Gastroesophageal sphincter (tissue), 4 donors: Measurements from ENCODE around the gene IL18R1. TPM values are rescaled to one million over a fixed set of nuclear protein-coding genes. Genes with fewer than 3 reads are reported as not detected.

Experiments used
- ATAC-seq: fragments of 150-250 bp; one replicate; pipeline ENCODE4 v1.9.1; 2016; ENCODE audit warnings: mild to moderate bottlenecking, moderate library complexity
- H3K27ac ChIP-seq, 4 donors: fragments of 200-600 bp; sonication (generic) in 3 of 4; 1 replicate in 3 of 4; 2 replicates in 1 of 4; pipeline ENCODE4 v1.5.1; 2016 to 2019
- H3K27me3 ChIP-seq: fragments of 200-600 bp; sonication (generic); one replicate; pipeline ENCODE4 v1.5.1; 2019
- H3K36me3 ChIP-seq, 2 donors: fragments of 200-600 bp; sonication (generic); one replicate each; pipeline ENCODE4 v1.5.1; 2019; ENCODE audit warnings: control low read depth in 1 of 2
- H3K4me1 ChIP-seq, 3 donors: fragments of 200-600 bp; sonication (generic); 1 replicate in 2 of 3; 2 replicates in 1 of 3; pipeline ENCODE4 v1.5.1; 2016 to 2019; ENCODE audit warnings: control low read depth in 2 of 3
- H3K4me3 ChIP-seq, 2 donors: fragments of 200-600 bp; sonication (generic); one replicate each; pipeline ENCODE4 v1.5.1; 2019; ENCODE audit warnings: mild to moderate bottlenecking in 1 of 2, moderate library complexity in 1 of 2
- H3K9me3 ChIP-seq, 3 donors: fragments of 200-600 bp; sonication (generic); one replicate each; pipeline ENCODE4 v1.5.1; 2017 to 2019; ENCODE audit warnings: control low read depth in 2 of 3
- EP300 ChIP-seq: sonication (generic); formaldehyde crosslinking; IDR thresholded peaks from one replicate; pipeline ENCODE4 v1.6.1; 2017; ENCODE audit warnings: antibody characterized with exemption, mild to moderate bottlenecking
- POLR2A ChIP-seq, 2 donors: fragments of 450-650 bp; IDR thresholded peaks; one replicate each; pipeline ENCODE4 v1.6.1; 2017; ENCODE audit warnings: antibody characterized with exemption in 2 of 2, mild to moderate bottlenecking in 2 of 2, moderate library complexity in 1 of 2
- POLR2AphosphoS5 ChIP-seq: sonication (generic); formaldehyde crosslinking; IDR thresholded peaks from one replicate; pipeline ENCODE4 v1.6.1; 2017; ENCODE audit warnings: antibody characterized with exemption
- WGBS, 2 donors: methylation state at CpG; one replicate each; pipeline ENCODE4 v1.1.5; 2018; ENCODE audit warnings: low coverage in 1 of 2; 5-methylcytosine and 5-hydroxymethylcytosine counted together
- total RNA-seq, 4 donors: library from RNA; depleted of rRNA; stranded (reverse); fragments of >200 nt; gene quantifications; one replicate each; pipeline ENCODE4 v1.1.0, GENCODE V29; 2016
- TF ChIP-seq, protein P1 (sequence below), 4 experiments: fragments of 200-600 bp in 2 of 4; fragments of 450-650 bp in 2 of 4; sonication (generic) in 1 of 4; IDR thresholded peaks; one replicate each; pipeline ENCODE4 v1.5.1; 2017 to 2019; ENCODE audit warnings: antibody characterized with exemption in 4 of 4, mild to moderate bottlenecking in 2 of 4, moderate library complexity in 2 of 4

The IL18R1 gene
- total RNA-seq, 4 donors from 2014 or later, result 2.1 to 14.9 (median 5.0) TPM

DNA sequence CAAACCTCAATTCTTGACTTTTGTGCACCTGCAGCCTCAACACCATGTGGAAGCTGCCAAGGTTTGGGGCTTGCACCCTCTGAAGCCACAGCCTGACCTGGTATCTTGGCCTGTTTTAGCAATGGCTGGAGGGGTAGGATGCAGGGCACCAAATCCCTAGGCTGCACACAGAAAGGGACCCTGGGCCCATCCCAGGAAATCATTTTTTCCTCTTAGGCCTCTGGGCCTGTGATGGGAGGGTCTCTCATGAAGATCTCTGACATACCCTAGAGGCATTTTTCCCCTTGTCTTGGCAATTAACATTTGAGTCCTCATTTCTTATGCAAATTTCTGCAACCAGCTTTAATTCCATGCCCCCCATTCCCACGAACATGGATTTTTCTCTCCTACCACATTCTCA, 10.2 kb downstream of the IL18R1 start:
- peaks cover 0 to 5% of the 10 kb centered on the region in 2 donors for H3K36me3 ChIP-seq
- no peak overlapping the region for H3K27ac ChIP-seq
- peaks cover 0 to 22% (median 0%) of the 10 kb centered on the region in 3 donors for H3K9me3 ChIP-seq
- no peak for TF ChIP-seq POLR2AphosphoS5
- no peak for TF ChIP-seq EP300
- no peak for TF ChIP-seq POLR2A (IDR thresholded peaks at IDR 0.05)
- TF ChIP-seq, protein P1, sequence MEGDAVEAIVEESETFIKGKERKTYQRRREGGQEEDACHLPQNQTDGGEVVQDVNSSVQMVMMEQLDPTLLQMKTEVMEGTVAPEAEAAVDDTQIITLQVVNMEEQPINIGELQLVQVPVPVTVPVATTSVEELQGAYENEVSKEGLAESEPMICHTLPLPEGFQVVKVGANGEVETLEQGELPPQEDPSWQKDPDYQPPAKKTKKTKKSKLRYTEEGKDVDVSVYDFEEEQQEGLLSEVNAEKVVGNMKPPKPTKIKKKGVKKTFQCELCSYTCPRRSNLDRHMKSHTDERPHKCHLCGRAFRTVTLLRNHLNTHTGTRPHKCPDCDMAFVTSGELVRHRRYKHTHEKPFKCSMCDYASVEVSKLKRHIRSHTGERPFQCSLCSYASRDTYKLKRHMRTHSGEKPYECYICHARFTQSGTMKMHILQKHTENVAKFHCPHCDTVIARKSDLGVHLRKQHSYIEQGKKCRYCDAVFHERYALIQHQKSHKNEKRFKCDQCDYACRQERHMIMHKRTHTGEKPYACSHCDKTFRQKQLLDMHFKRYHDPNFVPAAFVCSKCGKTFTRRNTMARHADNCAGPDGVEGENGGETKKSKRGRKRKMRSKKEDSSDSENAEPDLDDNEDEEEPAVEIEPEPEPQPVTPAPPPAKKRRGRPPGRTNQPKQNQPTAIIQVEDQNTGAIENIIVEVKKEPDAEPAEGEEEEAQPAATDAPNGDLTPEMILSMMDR (IDR thresholded peaks at IDR 0.05), result no peak
- no peak overlapping the region for H3K4me3 ChIP-seq
- no peak for ATAC-seq
- no peaks in the 10 kb centered on the region for H3K4me1 ChIP-seq
- H3K27me3 ChIP-seq, result no peaks in the 10 kb centered on the region
- 65 to 75% methylated on average over 1 of the region's 1 CpG for WGBS, 2 donors

DNA sequence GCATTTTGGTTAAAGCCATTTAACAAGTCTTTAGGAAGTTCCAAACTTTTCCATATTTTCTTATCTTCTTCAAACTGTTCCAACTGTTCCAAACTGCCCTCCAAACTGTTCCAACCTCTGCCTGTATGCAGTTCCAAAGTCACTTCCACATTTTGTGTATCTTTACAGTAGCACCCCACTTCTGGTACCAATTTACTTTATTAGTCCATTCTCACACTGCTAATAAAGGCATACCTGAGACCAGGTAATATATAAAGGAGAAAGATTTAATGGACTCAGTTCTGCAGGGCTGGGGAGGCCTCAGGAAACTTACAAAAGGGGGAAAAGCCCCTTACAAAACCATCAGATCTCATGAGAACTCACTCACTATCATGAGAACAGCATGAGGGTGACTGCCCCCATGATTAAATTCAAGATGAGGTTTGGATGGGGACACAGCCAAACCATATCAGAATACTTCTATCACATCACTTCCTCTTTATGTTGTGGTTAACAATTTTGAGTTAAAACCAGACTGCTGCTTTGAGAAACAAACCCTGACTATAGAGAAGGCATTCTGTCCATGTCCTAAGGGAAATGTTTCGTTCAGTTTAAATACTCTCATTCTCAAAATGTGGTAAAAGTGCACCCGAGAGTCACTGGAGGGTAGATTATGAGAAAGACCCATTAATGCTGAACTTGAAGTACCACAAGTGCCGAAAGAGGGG, 11.0 kb downstream of the IL18R1 start:
- Histone ChIP-seq H3K27me3 (no peaks in the 10 kb centered on the region), H3K9me3 (peaks cover 0 to 22% (median 0%) of the 10 kb centered on the region in 3 donors), H3K4me1 (no peaks in the 10 kb centered on the region), H3K4me3 (no peak overlapping the region), H3K27ac (no peak overlapping the region), H3K36me3 (peaks cover 0 to 5% of the 10 kb centered on the region in 2 donors)
- 78% methylated on average over 3 of the region's 3 CpGs; no CpG with 5 or more reads in 1 of the 2 donors for WGBS, 2 donors
- ATAC-seq, result no peak
- TF ChIP-seq POLR2A (IDR thresholded peaks at IDR 0.05) (no peak), POLR2AphosphoS5 (no peak), EP300 (no peak)
- TF ChIP-seq, protein P1 (IDR thresholded peaks at IDR 0.05), result no peak

DNA sequence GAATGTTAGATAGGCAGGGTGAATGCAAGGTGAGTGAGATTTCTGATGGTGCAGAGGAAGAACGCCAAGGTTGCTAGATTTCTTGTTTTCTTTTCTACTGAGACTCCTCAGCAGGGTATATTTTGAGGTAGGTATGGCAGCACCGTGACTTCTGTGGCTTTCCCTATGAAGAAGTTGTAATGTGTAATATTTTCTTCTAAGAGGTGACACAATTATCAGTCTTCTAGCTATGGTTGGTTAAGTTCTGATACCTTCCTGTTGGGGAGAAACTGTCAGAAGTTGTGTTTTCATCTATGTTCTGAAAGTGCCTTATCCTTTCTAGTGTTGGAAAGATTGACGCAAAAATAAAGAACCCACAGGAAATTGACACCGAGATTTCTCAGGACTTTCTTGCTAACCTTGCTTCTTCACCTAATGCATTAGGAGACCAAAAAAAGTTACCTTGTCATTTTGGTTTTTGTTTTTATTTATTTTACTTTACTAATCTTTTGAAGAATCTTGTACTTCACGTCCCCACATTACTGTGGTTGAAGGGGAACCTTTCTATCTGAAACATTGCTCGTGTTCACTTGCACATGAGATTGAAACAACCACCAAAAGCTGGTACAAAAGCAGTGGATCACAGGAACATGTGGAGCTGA, 11.9 kb downstream of the IL18R1 start:
- TF ChIP-seq, protein P1 (IDR thresholded peaks at IDR 0.05), result no peak
- TF ChIP-seq POLR2A (IDR thresholded peaks at IDR 0.05), result no peak
- no peak for TF ChIP-seq EP300
- TF ChIP-seq POLR2AphosphoS5, result no peak
- no peaks in the 10 kb centered on the region for H3K4me1 ChIP-seq
- no peak for ATAC-seq
- no peak overlapping the region for H3K27ac ChIP-seq
- no peaks in the 10 kb centered on the region for H3K27me3 ChIP-seq
- no peak overlapping the region for H3K4me3 ChIP-seq
- WGBS, 2 donors, result 74 to 79% methylated on average over 6 of the region's 6 CpGs
- H3K36me3 ChIP-seq, result peaks cover 0 to 5% of the 10 kb centered on the region in 2 donors
- H3K9me3 ChIP-seq, result peaks cover 0 to 22% (median 0%) of the 10 kb centered on the region in 3 donors

DNA sequence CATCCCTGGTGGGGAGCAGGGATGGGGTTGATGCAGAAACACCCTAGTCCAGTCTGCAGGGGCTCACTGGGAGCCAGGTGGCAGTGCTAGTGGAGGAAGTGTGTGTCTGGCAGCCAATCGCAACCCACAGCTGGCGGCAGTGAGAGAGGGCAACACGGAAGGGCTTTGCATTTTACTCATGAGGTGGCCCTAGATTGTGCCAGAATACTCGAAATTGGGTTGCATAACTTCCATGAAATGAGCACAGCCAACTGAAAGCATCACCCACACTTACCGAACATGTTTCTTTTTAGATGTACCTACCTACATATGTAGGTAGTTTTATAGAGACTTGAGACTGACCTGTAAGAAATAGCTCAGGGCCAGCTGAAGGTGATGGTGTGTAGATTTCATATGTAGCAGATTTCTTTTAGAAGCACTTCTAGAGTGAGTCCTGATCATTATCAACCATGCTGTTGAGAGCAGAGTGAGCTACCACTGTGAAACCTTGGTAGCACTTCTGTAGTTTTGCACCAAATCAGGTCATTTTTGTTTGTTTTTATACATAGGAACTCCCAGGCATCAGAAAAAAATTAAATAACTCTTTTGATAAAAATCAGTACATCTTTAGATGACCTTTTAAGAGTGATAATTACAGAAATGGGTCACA, 13.0 kb downstream of the IL18R1 start:
- TF ChIP-seq EP300, result no peak
- TF ChIP-seq POLR2A (IDR thresholded peaks at IDR 0.05), result no peak
- TF ChIP-seq, protein P1 (IDR thresholded peaks at IDR 0.05), result no peak
- no peak for TF ChIP-seq POLR2AphosphoS5
- Histone ChIP-seq H3K4me1 (no peaks in the 10 kb centered on the region), H3K36me3 (peaks cover 0 to 5% of the 10 kb centered on the region in 2 donors), H3K4me3 (no peak overlapping the region), H3K9me3 (peaks cover 0 to 22% (median 0%) of the 10 kb centered on the region in 3 donors), H3K27me3 (no peaks in the 10 kb centered on the region), H3K27ac (no peak overlapping the region)
- WGBS, 2 donors, result 86 to 97% methylated on average over 1 to 4 of the region's 5 CpGs
- ATAC-seq, result no peak
